HEK293T (cell line): ENCODE results near the gene KIF5A.

Source experiments
- CTCF ChIA-PET: fragments of 350-600 bp; formaldehyde crosslinking; extraction: SDS; loops from one replicate; lab custom pipeline; 2021; ENCODE audit warnings: antibody characterized with exemption, inconsistent platforms; lab: Yijun Ruan, JAX
- POLR2A ChIA-PET: fragments of 350-600 bp; formaldehyde crosslinking; extraction: SDS; loops from one replicate; lab custom pipeline; 2020; ENCODE audit warnings: antibody characterized with exemption, inconsistent platforms; lab: Yijun Ruan, JAX
- DNase-seq: peaks from one replicate; pipeline ENCODE4 v3.0.0; 2012; ENCODE audit warnings: mixed read lengths; ENCODE audit errors: extremely low spot score
- ARNT ChIP-seq: fragments of 450-650 bp; IDR thresholded peaks from 2 replicates; pipeline ENCODE4 v1.6.1; 2017; ENCODE audit warnings: mild to moderate bottlenecking
- BHLHE40 ChIP-seq: fragments of 450-650 bp; IDR thresholded peaks from 2 replicates; pipeline ENCODE4 v1.6.1; 2016; ENCODE audit warnings: mild to moderate bottlenecking, moderate library complexity, borderline replicate concordance
- CTBP1 ChIP-seq: fragments of 450-650 bp; IDR thresholded peaks from 2 replicates; pipeline ENCODE4 v1.6.1; 2016; ENCODE audit warnings: borderline replicate concordance
- ELF4 ChIP-seq: fragments of 450-650 bp; IDR thresholded peaks from 2 replicates; pipeline ENCODE4 v1.6.1; 2017; ENCODE audit warnings: antibody characterized with exemption
- FOXA1 ChIP-seq: fragments of 450-650 bp; IDR thresholded peaks from 2 replicates; pipeline ENCODE4 v1.6.1; 2016; ENCODE audit warnings: mild to moderate bottlenecking
- FOXK2 ChIP-seq: fragments of 450-650 bp; IDR thresholded peaks from 2 replicates; pipeline ENCODE4 v1.6.1; 2016; ENCODE audit warnings: mild to moderate bottlenecking
- FOXM1 ChIP-seq: fragments of 450-650 bp; IDR thresholded peaks from 2 replicates; pipeline ENCODE4 v1.6.1; 2017; ENCODE audit warnings: mild to moderate bottlenecking, borderline replicate concordance
- HDGF ChIP-seq: fragments of 450-650 bp; IDR thresholded peaks from 2 replicates; pipeline ENCODE4 v1.6.1; 2017; ENCODE audit warnings: antibody characterized with exemption, borderline replicate concordance
- L3MBTL2 ChIP-seq: fragments of 450-650 bp; conservative IDR thresholded peaks from 2 replicates; pipeline ENCODE4 v1.6.1; 2016; ENCODE audit warnings: mild to moderate bottlenecking
- LEF1 ChIP-seq: fragments of 450-650 bp; IDR thresholded peaks from 2 replicates; pipeline ENCODE4 v1.6.1; 2017; ENCODE audit warnings: mild to moderate bottlenecking, borderline replicate concordance
- NFRKB ChIP-seq: fragments of 450-650 bp; IDR thresholded peaks from 2 replicates; pipeline ENCODE4 v1.6.1; 2016; ENCODE audit warnings: mild to moderate bottlenecking, moderate library complexity
- PKNOX1 ChIP-seq: fragments of 450-650 bp; IDR thresholded peaks from 2 replicates; pipeline ENCODE4 v1.6.1; 2016
- SP1 ChIP-seq: fragments of 450-650 bp; IDR thresholded peaks from 2 replicates; pipeline ENCODE4 v1.6.1; 2017
- SUZ12 ChIP-seq: fragments of 450-650 bp; IDR thresholded peaks from 2 replicates; pipeline ENCODE4 v1.6.1; 2016; ENCODE audit warnings: mild to moderate bottlenecking
- TARDBP ChIP-seq: fragments of 450-650 bp; IDR thresholded peaks from 2 replicates; pipeline ENCODE4 v1.6.1; 2016
- ZNF384 ChIP-seq: fragments of 450-650 bp; IDR thresholded peaks from 2 replicates; pipeline ENCODE4 v1.6.1; 2016

The KIF5A gene

GRCh38 chr12:57575771-57576612 lies 26.1 kb downstream of the KIF5A start:
- POLR2A ChIA-PET: interaction anchor here (0.8 kb wide), 1 partner anchor 169 kb away, joined by 3 read pairs; the partner anchor contains the start of gene TSPAN31
- CTCF ChIA-PET: interaction anchor here (0.8 to 1.4 kb wide), 3 partner anchors 10 to 161 kb away, joined by 3 read pairs; no protein-coding TSS in a partner anchor
- no peak for DNase-seq
- no peak for TF ChIP-seq L3MBTL2
- TF ChIP-seq ZNF384: no peak
- TF ChIP-seq LEF1: no peak
- TF ChIP-seq FOXK2: no peak
- TF ChIP-seq HDGF: no peak
- no peak for TF ChIP-seq FOXA1
- TF ChIP-seq BHLHE40: no peak

GRCh38 chr12:57576613-57577160 lies 26.8 kb downstream of the KIF5A start:
- CTCF ChIA-PET: no interaction called here
- no peak for TF ChIP-seq BHLHE40
- no peak for TF ChIP-seq NFRKB
- no peak for TF ChIP-seq HDGF
- TF ChIP-seq SUZ12: no peak
- TF ChIP-seq ARNT: no peak
- POLR2A ChIA-PET: no interaction called here

GRCh38 chr12:57577981-57578758 lies 28.3 kb downstream of the KIF5A start:
- DNase-seq: no peak
- ChIA-PET CTCF (interaction anchor here (1.0 kb wide), 1 partner anchor 17 kb away, joined by 3 read pairs; no protein-coding TSS in a partner anchor), POLR2A (no interaction called here)
- TF ChIP-seq FOXA1 (no peak), ARNT (no peak), BHLHE40 (no peak), L3MBTL2 (no peak), LEF1 (no peak), NFRKB (no peak), TARDBP (no peak)

More at GRCh38 chr12:57576613-57577160, 26.8 kb downstream of the KIF5A start:
- DNase-seq: no peak

- CTCF ChIA-PET: interaction anchor here (1.0 kb wide), 1 partner anchor 18 kb away, joined by 3 read pairs; no protein-coding TSS in a partner anchor
- DNase-seq: no peak
- TF ChIP-seq SP1: no peak
- TF ChIP-seq L3MBTL2: no peak
- no peak for TF ChIP-seq FOXK2
- no peak for TF ChIP-seq CTBP1
- POLR2A ChIA-PET: no interaction called here
Measured at GRCh38 chr12:57579011-57579410, 29.2 kb downstream of the KIF5A start.

GRCh38 chr12:57579677-57580465 lies 30.0 kb downstream of the KIF5A start:
- TF ChIP-seq L3MBTL2 (no peak), LEF1 (no peak), FOXM1 (no peak), FOXA1 (no peak), BHLHE40 (no peak), TARDBP (no peak), ELF4 (no peak), NFRKB (no peak), PKNOX1 (no peak), CTBP1 (no peak), ZNF384 (no peak), SUZ12 (no peak)
- ChIA-PET POLR2A (no interaction called here), CTCF (interaction anchor here (0.7 to 1.6 kb wide), 2 partner anchors 9 to 13 kb away, joined by 3 read pairs; no protein-coding TSS in a partner anchor)
- DNase-seq: no peak

- ChIA-PET CTCF (interaction anchor here (0.7 to 1.6 kb wide), 2 partner anchors 10 to 13 kb away, joined by 3 read pairs; no protein-coding TSS in a partner anchor), POLR2A (interaction anchor here (1.1 kb wide), 1 partner anchor 30 kb away, joined by 3 read pairs; the partner anchor contains the start of gene ARHGEF25)
Measured at GRCh38 chr12:57580466-57580795, 30.6 kb downstream of the KIF5A start.

More at GRCh38 chr12:57580466-57580795, 30.6 kb downstream of the KIF5A start:
- no peak for DNase-seq
- TF ChIP-seq HDGF (no peak), FOXK2 (no peak), FOXM1 (no peak), ELF4 (no peak), SUZ12 (no peak), TARDBP (no peak), NFRKB (no peak), BHLHE40 (no peak), ZNF384 (no peak), CTBP1 (no peak), LEF1 (no peak), FOXA1 (no peak), ARNT (no peak), L3MBTL2 (no peak), PKNOX1 (no peak), SP1 (no peak)
